Progenitor cell of endocrine pancreas (in vitro differentiated cells): ENCODE measurements around the gene CELF4. TPM values are rescaled to one million over a fixed set of nuclear protein-coding genes. Genes with fewer than 3 reads are reported as not detected.
A peak's percentile ranks its signal among the peaks of the same experiment; 100 is the strongest.

Experiments used
- DNase-seq: peaks from one replicate; pipeline ENCODE4 v3.0.0; 2021; ENCODE audit warnings: low spot score; ENCODE audit not compliant: unreplicated experiment
- H3K27ac Mint-ChIP-seq: 2 replicates; pipeline ENCODE4 v1.8.0; 2021; ENCODE audit warnings: mild to moderate bottlenecking, moderate library complexity, mixed read lengths
- H3K27me3 Mint-ChIP-seq: 2 replicates; pipeline ENCODE4 v1.8.0; 2021; ENCODE audit warnings: mixed read lengths
- H3K36me3 Mint-ChIP-seq: 2 replicates; pipeline ENCODE4 v1.8.0; 2022; ENCODE audit warnings: mixed read lengths; ENCODE audit not compliant: insufficient read depth
- H3K4me1 Mint-ChIP-seq: 2 replicates; pipeline ENCODE4 v1.8.0; 2021; ENCODE audit warnings: low read depth, mixed read lengths
- H3K4me3 Mint-ChIP-seq: 2 replicates; pipeline ENCODE4 v1.8.0; 2021; ENCODE audit warnings: low read depth, mild to moderate bottlenecking, moderate library complexity, mixed read lengths
- H3K9me3 Mint-ChIP-seq: 2 replicates; pipeline ENCODE4 v1.8.0; 2021; ENCODE audit warnings: low read depth, mixed read lengths
- CTCF ChIP-seq: fragments of 200-600 bp; sonication (generic); IDR thresholded peaks from one replicate; pipeline ENCODE4 v1.5.0; 2021; ENCODE audit warnings: antibody characterized with exemption, mild to moderate bottlenecking; ENCODE audit not compliant: unreplicated experiment
- total RNA-seq: library from RNA; stranded (reverse); gene quantifications from 2 replicates; pipeline ENCODE4 v1.2.1, GENCODE V29; 2021

Gene CELF4
- total RNA-seq, 1 donor from 2014 or later: 4.6 TPM

- H3K27me3 Mint-ChIP-seq: peaks cover 32% of the 10 kb centered on the region
- H3K9me3 Mint-ChIP-seq: no peaks in the 10 kb centered on the region
- TF ChIP-seq CTCF: no peak
- H3K36me3 Mint-ChIP-seq: no peaks in the 10 kb centered on the region
- peak overlapping the region; percentile 53 for H3K4me3 Mint-ChIP-seq
- no peak for DNase-seq
- peak overlapping the region; percentile 14 for H3K27ac Mint-ChIP-seq
- peaks cover 1% of the 10 kb centered on the region for H3K4me1 Mint-ChIP-seq
These were observed 170.5 kb downstream of the CELF4 start for GRCh38 chr18:37395138-37395537.

- no peaks in the 10 kb centered on the region for H3K36me3 Mint-ChIP-seq
- peaks cover 32% of the 10 kb centered on the region for H3K27me3 Mint-ChIP-seq
- no peak for TF ChIP-seq CTCF
- H3K27ac Mint-ChIP-seq: no peak overlapping the region
- H3K4me3 Mint-ChIP-seq: no peak overlapping the region
- H3K4me1 Mint-ChIP-seq: peaks cover 1% of the 10 kb centered on the region
- DNase-seq: no peak
- peaks cover 1% of the 10 kb centered on the region for H3K9me3 Mint-ChIP-seq
These were observed 171.0 kb downstream of the CELF4 start for GRCh38 chr18:37394610-37394965.

- H3K27me3 Mint-ChIP-seq: peaks cover 32% of the 10 kb centered on the region
- DNase-seq: peak; percentile 62
- peak overlapping the region; percentile 49 for H3K4me3 Mint-ChIP-seq
- no peak overlapping the region for H3K27ac Mint-ChIP-seq
- TF ChIP-seq CTCF: peak; percentile 27
- peaks cover 1% of the 10 kb centered on the region for H3K4me1 Mint-ChIP-seq
- H3K9me3 Mint-ChIP-seq: peaks cover 5% of the 10 kb centered on the region
- no peaks in the 10 kb centered on the region for H3K36me3 Mint-ChIP-seq
These were observed 171.5 kb downstream of the CELF4 start for GRCh38 chr18:37393945-37394609.

GRCh38 chr18:37393221-37393827 is 172.3 kb downstream of the CELF4 start:
- Mint-ChIP-seq H3K4me3 (peak overlapping the region; percentile 49), H3K9me3 (peaks cover 5% of the 10 kb centered on the region), H3K27ac (no peak overlapping the region), H3K36me3 (no peaks in the 10 kb centered on the region), H3K4me1 (peaks cover 1% of the 10 kb centered on the region), H3K27me3 (peaks cover 34% of the 10 kb centered on the region)
- TF ChIP-seq CTCF: no peak
- no peak for DNase-seq

GRCh38 chr18:37392648-37393047 is 172.9 kb downstream of the CELF4 start:
- Mint-ChIP-seq H3K27me3 (peaks cover 38% of the 10 kb centered on the region), H3K9me3 (peaks cover 5% of the 10 kb centered on the region), H3K4me1 (peaks cover 1% of the 10 kb centered on the region), H3K36me3 (no peaks in the 10 kb centered on the region), H3K27ac (no peak overlapping the region), H3K4me3 (no peak overlapping the region)
- no peak for DNase-seq
- no peak for TF ChIP-seq CTCF
